Activated CD4-positive, alpha-beta T cell treated with anti-CD3 and anti-CD28 coated beads, Interleukin-2, amount 10 ng/mL, durations not matched to agents 7 days and 5 days (primary cell): ENCODE results near the gene C8B. TPM values are rescaled to one million over a fixed set of nuclear protein-coding genes. Genes with fewer than 3 reads are reported as not detected.

ENCODE experiments used
- CTCF ChIA-PET: fragments of 350-600 bp; sonication (Branson Sonifier 250); formaldehyde crosslinking; loops from one replicate; lab custom pipeline; 2021; ENCODE audit warnings: antibody characterized with exemption; lab: Charles Lee
- POLR2A ChIA-PET: fragments of 350-600 bp; sonication (Branson Sonifier 250); formaldehyde crosslinking; loops from one replicate; lab custom pipeline; 2021; ENCODE audit warnings: antibody characterized with exemption; lab: Charles Lee
- DNase-seq: peaks from one replicate; pipeline ENCODE4 v3.0.0-alpha.2; 2020
- H3K27ac Mint-ChIP-seq: one replicate; pipeline ENCODE4 v1.8.0; 2021; ENCODE audit warnings: mild to moderate bottlenecking, moderate library complexity, mixed read lengths
- H3K27me3 Mint-ChIP-seq: one replicate; pipeline ENCODE4 v1.8.0; 2021; ENCODE audit warnings: mixed read lengths
- H3K36me3 Mint-ChIP-seq: one replicate; pipeline ENCODE4 v1.8.0; 2021; ENCODE audit warnings: low read depth, mixed read lengths
- H3K4me1 Mint-ChIP-seq: one replicate; pipeline ENCODE4 v1.8.0; 2021; ENCODE audit warnings: mixed read lengths
- H3K4me3 Mint-ChIP-seq: one replicate; pipeline ENCODE4 v1.8.0; 2021; ENCODE audit warnings: mild to moderate bottlenecking, moderate library complexity, mixed read lengths
- H3K9me3 Mint-ChIP-seq: one replicate; pipeline ENCODE4 v1.8.0; 2021; ENCODE audit warnings: mixed read lengths
- total RNA-seq, 2 experiments: library from RNA; stranded (reverse); gene quantifications; one replicate each; pipeline ENCODE4 v1.2.3, GENCODE V29; 2021

Gene C8B
- total RNA-seq, 2 experiments from 2014 or later, result not detected

DNA sequence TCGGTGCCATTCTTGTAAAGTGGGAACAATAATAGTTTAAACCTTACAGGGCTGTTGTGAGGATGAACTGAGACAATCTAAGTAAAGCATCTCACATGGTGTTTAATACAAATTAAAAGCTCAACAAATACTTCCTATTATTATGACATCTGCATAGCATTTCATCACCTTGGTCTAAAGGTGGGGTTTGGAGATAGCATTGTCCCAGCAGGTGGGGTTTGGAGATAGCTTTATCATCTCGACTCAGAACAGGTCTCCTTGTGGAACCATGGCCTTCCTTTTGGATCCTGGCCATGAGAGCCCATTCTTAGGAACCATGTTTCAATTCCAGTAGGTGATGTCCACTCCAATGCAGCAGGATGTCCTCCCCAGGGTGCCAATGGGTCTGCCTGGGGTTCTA lies 20.6 kb upstream of the C8B start:
- no peak for DNase-seq
- CTCF ChIA-PET, result no interaction called here
- Mint-ChIP-seq H3K4me3 (no peak overlapping the region), H3K4me1 (no peaks in the 10 kb centered on the region), H3K27me3 (no peaks in the 10 kb centered on the region), H3K27ac (no peak overlapping the region), H3K9me3 (no peaks in the 10 kb centered on the region), H3K36me3 (no peaks in the 10 kb centered on the region)
- POLR2A ChIA-PET, result no interaction called here

DNA sequence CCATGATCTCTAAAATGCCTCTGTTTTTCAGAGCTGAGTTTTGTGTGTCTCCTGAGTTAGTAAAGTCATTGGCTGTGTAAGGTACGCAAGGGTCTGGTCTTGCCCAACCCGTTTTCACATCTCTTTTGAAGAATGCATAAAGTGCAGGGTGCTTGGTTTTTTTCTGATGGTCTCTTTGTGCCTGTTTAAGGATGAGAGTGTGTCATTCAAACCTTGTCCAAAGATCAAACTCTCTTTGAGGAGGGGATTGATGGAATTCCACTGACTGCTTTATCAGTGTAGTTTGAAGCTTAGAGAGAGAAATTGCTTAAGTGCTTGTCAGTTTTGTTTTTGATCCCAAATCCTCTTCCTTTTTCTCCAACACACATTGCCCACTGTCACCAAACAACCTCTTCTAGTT lies 20.0 kb upstream of the C8B start:
- no peaks in the 10 kb centered on the region for H3K9me3 Mint-ChIP-seq
- H3K4me1 Mint-ChIP-seq, result no peaks in the 10 kb centered on the region
- ChIA-PET POLR2A (no interaction called here), CTCF (no interaction called here)
- no peak overlapping the region for H3K4me3 Mint-ChIP-seq
- H3K27me3 Mint-ChIP-seq, result no peaks in the 10 kb centered on the region
- no peak overlapping the region for H3K27ac Mint-ChIP-seq
- DNase-seq, result no peak
- H3K36me3 Mint-ChIP-seq, result no peaks in the 10 kb centered on the region

DNA sequence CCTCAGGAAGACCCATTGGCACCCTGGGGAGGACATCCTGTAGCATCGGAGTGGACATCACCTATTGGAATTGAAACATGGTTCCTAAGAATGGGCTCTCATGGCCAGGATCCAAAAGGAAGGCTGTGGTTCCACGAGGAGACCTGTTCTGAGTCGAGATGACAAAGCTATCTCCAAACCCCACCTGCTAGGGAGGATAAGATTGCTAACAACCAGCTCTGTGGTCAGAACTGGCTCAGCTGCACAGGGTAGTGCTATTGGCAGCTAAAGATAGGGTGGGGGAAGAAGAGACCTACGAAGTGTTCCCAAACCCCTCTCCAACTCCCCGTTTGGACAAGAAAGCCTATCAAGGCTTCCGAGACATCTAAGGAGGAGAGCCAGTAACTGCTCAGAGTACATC lies 17.7 kb upstream of the C8B start:
- POLR2A ChIA-PET, result no interaction called here
- Mint-ChIP-seq H3K27me3 (no peaks in the 10 kb centered on the region), H3K9me3 (no peaks in the 10 kb centered on the region), H3K36me3 (no peaks in the 10 kb centered on the region), H3K4me3 (no peak overlapping the region), H3K4me1 (no peaks in the 10 kb centered on the region), H3K27ac (no peak overlapping the region)
- CTCF ChIA-PET, result no interaction called here
- no peak for DNase-seq

DNA sequence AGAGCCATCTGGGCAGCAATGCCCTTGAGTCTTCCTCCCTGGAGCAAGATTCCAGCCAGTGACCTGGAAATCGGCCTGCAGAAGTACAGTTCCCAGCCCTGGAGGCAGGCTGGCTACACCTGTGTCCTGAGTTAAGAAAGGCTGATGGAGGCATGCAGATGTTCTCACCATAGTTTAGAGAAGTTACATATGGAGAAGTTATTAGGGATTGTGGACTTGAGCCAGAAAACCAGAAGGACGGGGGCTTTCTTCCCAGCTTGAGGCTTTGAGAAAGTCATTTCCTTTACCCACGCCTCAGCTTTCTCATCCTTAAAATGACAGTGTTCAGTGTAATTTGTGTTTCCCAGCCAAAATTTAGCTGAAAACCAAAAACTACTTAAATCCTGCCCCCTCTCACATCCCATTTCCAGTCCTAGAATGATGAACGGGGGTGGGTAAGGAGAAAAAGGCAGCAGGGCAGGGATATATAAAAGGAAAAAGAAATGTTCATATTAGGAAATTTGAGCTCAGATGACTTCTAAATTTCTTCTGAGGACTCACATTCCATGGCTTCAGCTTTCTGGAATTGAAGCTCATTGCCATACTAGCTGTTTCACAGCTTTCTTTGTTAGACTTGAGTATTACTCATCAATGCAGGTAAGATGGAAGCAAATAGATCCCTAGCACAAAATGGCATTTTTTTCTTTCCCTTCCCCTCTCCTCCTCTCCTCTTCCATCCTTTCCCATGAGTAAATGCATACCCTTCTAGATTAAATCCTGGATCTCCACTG lies 14.4 kb upstream of the C8B start:
- ChIA-PET CTCF (no interaction called here), POLR2A (interaction anchor here (0.6 kb wide), 1 partner anchor 507 kb away, joined by 4 read pairs; no protein-coding TSS in a partner anchor)
- Mint-ChIP-seq H3K4me1 (no peaks in the 10 kb centered on the region), H3K27me3 (no peaks in the 10 kb centered on the region), H3K4me3 (no peak overlapping the region), H3K9me3 (no peaks in the 10 kb centered on the region), H3K27ac (no peak overlapping the region), H3K36me3 (no peaks in the 10 kb centered on the region)
- DNase-seq, result no peak

DNA sequence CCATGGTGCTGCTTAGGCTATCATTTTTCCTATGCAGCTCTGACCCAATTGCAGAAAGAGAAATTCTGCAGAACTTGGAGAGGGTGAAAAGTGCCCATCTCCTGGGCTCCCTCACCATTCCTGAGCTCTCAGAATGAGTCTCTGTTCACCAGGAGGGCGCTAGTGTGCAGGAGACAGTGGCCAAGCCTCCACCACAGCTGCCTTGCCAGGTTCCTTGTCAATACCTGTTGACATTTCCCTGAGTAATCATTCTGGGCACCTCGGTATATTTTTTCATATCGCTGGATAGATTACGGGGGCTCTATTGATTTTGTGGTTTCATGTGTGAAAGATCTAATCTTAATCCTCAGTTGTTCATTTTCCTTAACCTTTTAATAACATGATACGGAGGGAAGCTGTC lies 13.0 kb upstream of the C8B start:
- no peaks in the 10 kb centered on the region for H3K4me1 Mint-ChIP-seq
- H3K27me3 Mint-ChIP-seq, result no peaks in the 10 kb centered on the region
- POLR2A ChIA-PET, result no interaction called here
- no peaks in the 10 kb centered on the region for H3K9me3 Mint-ChIP-seq
- H3K4me3 Mint-ChIP-seq, result no peak overlapping the region
- H3K36me3 Mint-ChIP-seq, result no peaks in the 10 kb centered on the region
- H3K27ac Mint-ChIP-seq, result no peak overlapping the region
- DNase-seq, result no peak
- CTCF ChIA-PET, result no interaction called here

DNA sequence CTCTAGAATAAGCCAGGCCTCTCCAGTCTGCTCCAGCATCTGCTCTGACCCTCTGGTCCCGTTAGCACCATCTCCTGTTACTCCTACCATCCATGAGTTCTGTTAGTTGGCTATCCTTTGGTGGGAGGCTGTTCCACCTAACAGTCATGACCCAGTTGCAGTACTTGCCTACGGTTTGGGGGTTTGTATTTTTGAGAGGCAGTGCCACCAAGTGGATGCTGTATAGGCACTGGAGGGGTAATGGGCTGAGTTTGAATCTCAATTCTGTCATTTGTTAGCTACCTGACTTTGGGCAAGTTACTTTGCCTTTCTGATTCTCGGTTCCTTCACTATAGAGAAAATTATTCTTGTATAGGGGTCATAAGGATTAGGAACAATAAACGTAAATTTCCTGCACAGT lies 12.1 kb upstream of the C8B start:
- no peak for DNase-seq
- ChIA-PET POLR2A (no interaction called here), CTCF (interaction anchor here (0.6 kb wide), 1 partner anchor 782 kb away, joined by 3 read pairs; no protein-coding TSS in a partner anchor)
- Mint-ChIP-seq H3K4me3 (no peak overlapping the region), H3K9me3 (no peaks in the 10 kb centered on the region), H3K27me3 (no peaks in the 10 kb centered on the region), H3K27ac (no peak overlapping the region), H3K4me1 (no peaks in the 10 kb centered on the region), H3K36me3 (no peaks in the 10 kb centered on the region)

DNA sequence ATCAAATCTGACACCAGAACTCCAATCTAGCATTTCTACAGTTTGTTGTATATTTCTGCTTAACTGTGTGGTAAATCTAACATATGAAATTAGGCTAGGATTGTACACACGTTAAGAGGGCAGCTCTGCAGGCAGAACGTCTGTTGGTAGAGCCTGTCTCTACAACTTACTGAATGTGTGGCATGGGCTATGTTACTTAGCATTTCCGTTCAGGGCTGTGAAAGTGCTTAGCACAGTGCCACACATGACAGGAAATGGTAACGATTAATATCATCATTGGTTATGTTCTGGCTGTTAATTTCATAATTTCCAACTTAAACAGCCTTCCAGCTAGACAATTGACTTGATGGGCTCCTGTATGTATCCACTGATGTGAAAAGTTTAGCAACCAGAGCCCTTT lies 9.6 kb upstream of the C8B start:
- Mint-ChIP-seq H3K27ac (no peak overlapping the region), H3K4me1 (no peaks in the 10 kb centered on the region), H3K36me3 (no peaks in the 10 kb centered on the region), H3K9me3 (no peaks in the 10 kb centered on the region), H3K4me3 (no peak overlapping the region), H3K27me3 (no peaks in the 10 kb centered on the region)
- POLR2A ChIA-PET, result no interaction called here
- no peak for DNase-seq
- CTCF ChIA-PET, result no interaction called here

DNA sequence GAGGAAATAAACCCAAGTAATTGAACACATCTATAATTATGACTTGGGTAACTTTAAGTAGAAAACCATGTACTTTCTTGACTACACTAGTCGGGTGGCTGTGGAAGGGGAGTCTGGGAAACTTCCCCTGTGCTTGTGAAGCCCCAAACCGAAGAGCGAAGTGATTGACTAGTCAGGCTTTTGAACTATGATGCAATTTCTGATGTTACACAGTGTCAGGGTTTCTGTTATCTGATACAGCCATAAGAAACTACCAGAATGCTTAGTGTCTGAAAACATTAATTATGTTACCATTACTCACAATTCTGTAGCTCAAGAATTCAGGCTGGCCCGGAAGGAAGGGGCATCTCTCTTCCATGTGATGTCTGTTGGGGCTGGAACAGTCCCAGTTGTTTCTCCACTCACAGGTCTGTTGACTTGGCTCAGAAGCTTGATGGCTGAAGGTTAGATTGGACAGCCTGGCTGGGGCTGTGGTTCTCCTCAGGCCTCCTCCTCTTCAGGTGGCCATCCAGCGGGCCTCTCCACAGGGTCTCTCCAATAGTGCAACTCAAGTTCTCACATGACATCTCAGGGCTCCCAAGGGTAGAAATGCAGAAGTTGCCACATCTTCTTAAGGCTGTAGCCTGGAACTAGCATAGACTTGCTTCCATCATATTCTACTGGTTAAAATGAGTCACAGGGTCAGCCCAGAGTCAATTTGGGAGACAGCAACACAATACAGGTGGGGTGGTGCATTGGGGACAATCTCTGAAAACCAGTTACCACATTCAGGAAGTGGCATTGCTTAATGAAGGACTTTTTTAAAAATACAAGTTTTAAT lies 8.3 kb upstream of the C8B start:
- POLR2A ChIA-PET, result no interaction called here
- Mint-ChIP-seq H3K36me3 (no peaks in the 10 kb centered on the region), H3K27ac (no peak overlapping the region), H3K9me3 (no peaks in the 10 kb centered on the region), H3K27me3 (no peaks in the 10 kb centered on the region), H3K4me1 (no peaks in the 10 kb centered on the region), H3K4me3 (no peak overlapping the region)
- DNase-seq, result no peak
- CTCF ChIA-PET, result no interaction called here

DNA sequence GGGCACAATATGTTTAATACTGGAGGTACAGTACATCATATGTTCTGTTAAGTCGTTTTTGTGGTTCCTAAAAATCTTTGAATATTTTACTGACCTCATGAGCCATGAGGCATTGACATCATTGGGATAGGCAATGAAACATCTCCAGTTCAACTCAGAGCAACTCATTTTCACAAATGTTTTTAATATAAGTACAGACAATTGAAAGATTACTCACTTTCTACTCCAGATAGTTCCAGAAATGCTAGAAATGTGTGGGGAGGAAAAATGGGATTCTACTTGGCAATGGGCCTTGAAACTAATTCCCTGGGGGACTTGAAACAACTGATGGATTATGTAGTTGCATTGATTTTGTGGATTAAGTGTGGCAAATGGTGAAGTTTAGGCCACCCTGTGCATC lies 7.2 kb upstream of the C8B start:
- DNase-seq, result no peak
- H3K4me1 Mint-ChIP-seq, result no peaks in the 10 kb centered on the region
- CTCF ChIA-PET, result no interaction called here
- H3K36me3 Mint-ChIP-seq, result no peaks in the 10 kb centered on the region
- no peak overlapping the region for H3K27ac Mint-ChIP-seq
- no peaks in the 10 kb centered on the region for H3K27me3 Mint-ChIP-seq
- no peak overlapping the region for H3K4me3 Mint-ChIP-seq
- peaks cover 2% of the 10 kb centered on the region for H3K9me3 Mint-ChIP-seq
- POLR2A ChIA-PET, result no interaction called here

DNA sequence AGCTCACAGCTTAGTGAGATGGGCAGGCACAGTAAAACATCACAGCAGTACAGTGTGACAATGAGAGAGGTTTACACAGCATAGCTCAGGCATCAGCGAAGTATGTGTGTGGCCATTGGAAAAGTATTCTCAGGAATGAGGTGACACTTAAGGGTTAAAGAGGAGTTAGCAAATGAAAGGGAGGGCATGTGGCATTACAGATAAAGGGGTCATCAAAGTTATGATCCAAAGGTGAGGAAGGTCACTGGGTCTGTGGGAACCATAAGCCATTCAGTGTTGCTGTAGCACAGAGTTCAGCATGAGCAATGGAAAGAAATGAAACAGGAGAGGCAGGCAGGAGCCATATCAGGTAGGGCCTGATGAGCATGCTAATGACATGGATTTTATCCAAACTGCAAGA lies 4.5 kb upstream of the C8B start:
- peaks cover 2% of the 10 kb centered on the region for H3K9me3 Mint-ChIP-seq
- H3K4me3 Mint-ChIP-seq, result no peak overlapping the region
- no peaks in the 10 kb centered on the region for H3K27me3 Mint-ChIP-seq
- no peak for DNase-seq
- ChIA-PET CTCF (no interaction called here), POLR2A (no interaction called here)
- no peak overlapping the region for H3K27ac Mint-ChIP-seq
- no peaks in the 10 kb centered on the region for H3K36me3 Mint-ChIP-seq
- H3K4me1 Mint-ChIP-seq, result no peaks in the 10 kb centered on the region

DNA sequence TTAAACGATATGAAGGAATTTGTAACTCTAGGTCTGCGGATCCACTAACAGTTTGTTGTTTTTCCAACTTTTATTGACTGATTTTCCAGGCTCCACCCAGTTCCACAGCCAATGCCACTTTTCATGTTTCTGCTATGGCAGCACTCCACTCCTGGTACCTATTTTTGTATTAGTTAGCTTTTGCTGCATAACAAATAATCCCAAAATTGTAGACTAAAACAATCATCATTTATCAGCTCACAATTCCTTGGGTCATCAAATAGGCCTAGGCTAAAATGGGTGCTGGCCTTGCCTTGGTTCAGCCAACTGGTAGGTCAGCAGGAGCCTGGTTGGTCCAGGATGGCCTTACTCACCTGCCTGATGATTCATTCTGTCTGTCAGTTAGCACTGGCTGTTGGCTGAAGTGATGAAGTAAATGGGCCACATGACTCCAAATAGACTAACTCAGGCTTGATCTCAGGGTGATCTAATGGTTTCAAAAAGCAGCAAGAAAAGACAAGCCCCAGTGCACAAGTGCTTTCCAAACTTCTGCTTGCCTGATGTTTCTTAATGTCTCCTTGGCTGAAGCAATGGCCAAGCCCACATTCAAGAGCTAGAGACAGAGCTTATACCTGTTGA lies 3.2 kb upstream of the C8B start:
- H3K27ac Mint-ChIP-seq, result no peak overlapping the region
- peaks cover 2% of the 10 kb centered on the region for H3K9me3 Mint-ChIP-seq
- H3K27me3 Mint-ChIP-seq, result no peaks in the 10 kb centered on the region
- POLR2A ChIA-PET, result no interaction called here
- H3K4me3 Mint-ChIP-seq, result no peak overlapping the region
- no peak for DNase-seq
- no peaks in the 10 kb centered on the region for H3K36me3 Mint-ChIP-seq
- no peaks in the 10 kb centered on the region for H3K4me1 Mint-ChIP-seq
- CTCF ChIA-PET, result no interaction called here

DNA sequence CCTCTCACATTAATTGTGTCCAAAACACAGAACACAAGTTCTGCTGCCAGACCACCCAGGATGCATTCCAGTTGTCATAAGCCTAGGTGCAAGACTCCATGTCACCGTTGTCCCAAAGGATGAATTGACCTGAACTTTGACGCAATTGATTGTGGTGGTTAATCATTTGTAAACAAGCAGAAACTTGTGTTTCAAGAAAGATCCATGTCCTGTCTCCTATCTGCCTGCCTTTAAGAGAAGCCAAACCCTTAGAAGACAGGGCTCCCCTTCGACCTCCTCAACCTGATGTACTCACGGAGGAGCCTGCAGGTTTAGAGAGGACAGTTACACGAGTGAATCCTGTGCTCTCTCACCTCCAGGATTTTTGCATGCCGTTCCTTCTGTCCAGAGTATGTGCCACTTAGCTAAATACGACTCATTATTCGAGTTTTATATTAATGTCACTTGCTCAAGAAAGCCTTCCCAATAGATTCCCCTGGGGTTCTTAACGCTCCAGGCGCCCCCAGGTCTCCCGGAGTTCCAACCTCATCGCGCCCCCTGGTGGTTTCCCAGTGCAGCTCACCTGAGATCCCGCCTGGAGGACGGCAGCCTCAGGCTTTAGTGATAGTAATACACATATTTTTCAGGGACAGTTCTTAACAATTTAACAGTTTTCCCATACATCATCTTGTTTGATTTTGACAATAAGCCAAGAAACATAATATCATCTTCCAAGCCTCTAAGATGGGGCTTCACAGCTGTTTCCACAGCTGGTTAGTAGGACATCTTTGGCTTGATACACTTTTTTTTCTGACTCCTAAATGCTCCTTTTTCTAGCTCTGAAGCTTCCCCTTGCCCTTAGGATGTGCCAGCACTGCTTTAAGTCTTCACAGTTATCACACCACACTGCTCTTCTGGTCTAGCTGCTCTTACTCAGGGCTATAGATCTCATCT lies 2.4 kb upstream of the C8B start:
- H3K4me1 Mint-ChIP-seq, result no peaks in the 10 kb centered on the region
- H3K36me3 Mint-ChIP-seq, result no peaks in the 10 kb centered on the region
- no peak overlapping the region for H3K27ac Mint-ChIP-seq
- H3K4me3 Mint-ChIP-seq, result no peak overlapping the region
- peaks cover 2% of the 10 kb centered on the region for H3K9me3 Mint-ChIP-seq
- ChIA-PET CTCF (no interaction called here), POLR2A (no interaction called here)
- H3K27me3 Mint-ChIP-seq, result no peaks in the 10 kb centered on the region
- no peak for DNase-seq
